HepG2 (cell line): ENCODE data around the gene B3GNT8. TPM values are rescaled to one million over a fixed set of nuclear protein-coding genes. Genes with fewer than 3 reads are reported as not detected.

Experiments
- BCL6 ChIP-seq: IDR thresholded peaks from 2 replicates; pipeline ENCODE4 v1.6.1; 2016; ENCODE audit warnings: missing genetic modification reagents, missing compliant biosample characterization
- CCAR2 ChIP-seq: fragments of 200-400 bp; formaldehyde crosslinking; optimal IDR thresholded peaks from 2 replicates; pipeline ENCODE3; 2018; ENCODE audit warnings: low read depth, mild to moderate bottlenecking, low read length, moderate library complexity
- DNMT3B ChIP-seq: conservative IDR thresholded peaks from 2 replicates; pipeline ENCODE4 v1.6.1; 2016; ENCODE audit warnings: missing biosample characterization, control low read depth
- DPF2 ChIP-seq: sonication (generic); formaldehyde crosslinking; IDR thresholded peaks from 2 replicates; pipeline ENCODE4 v1.4.0; 2020; ENCODE audit warnings: mild to moderate bottlenecking, low read depth, missing genetic modification reagents, borderline replicate concordance
- EZH2 ChIP-seq: conservative IDR thresholded peaks from 2 replicates; pipeline ENCODE4 v1.6.1; 2012; ENCODE audit warnings: mild to moderate bottlenecking, low read depth, low read length, moderate library complexity
- NFIC ChIP-seq: IDR thresholded peaks from 2 replicates; pipeline ENCODE4 v1.6.1; 2012; ENCODE audit warnings: mild to moderate bottlenecking, low read length, inconsistent platforms
- POLR2A ChIP-seq, 2 experiments: IDR thresholded peaks; 2 replicates each; pipeline ENCODE4 v1.6.1; 2011; ENCODE audit warnings: low read depth in 2 of 2, low read length in 2 of 2, mild to moderate bottlenecking in 1 of 2, moderate library complexity in 1 of 2; ENCODE audit not compliant: insufficient read depth in 1 of 2
- RBFOX2 ChIP-seq: fragments of 200-400 bp; formaldehyde crosslinking; IDR thresholded peaks from 2 replicates; pipeline ENCODE4 v1.6.1; 2017; ENCODE audit warnings: low read depth, mild to moderate bottlenecking, low read length
- SOX5 ChIP-seq: IDR thresholded peaks from 2 replicates; pipeline ENCODE4 v1.6.1; 2016; ENCODE audit warnings: borderline replicate concordance
- SP5 ChIP-seq: IDR thresholded peaks from 2 replicates; pipeline ENCODE4 v1.6.1; 2016; ENCODE audit warnings: low read depth, borderline replicate concordance
- ZNF878 ChIP-seq: sonication (generic); formaldehyde crosslinking; IDR thresholded peaks from 2 replicates; pipeline ENCODE4 v1.8.1; 2023; ENCODE audit warnings: mild to moderate bottlenecking, missing genetic modification reagents, moderate library complexity
- polyA plus RNA-seq, 8 experiments: library from polyadenylated mRNA; depleted of rRNA in 3 of 8; stranded (reverse) in 7 of 8; unstranded in 1 of 8; fragments of >200 nt; fragmentation: Illumina TruSeq in 4 of 8; extraction: Trizol in 4 of 8; gene quantifications; 2 replicates each; pipeline versions ENCODE4 v1.2.1 to v1.2.3, GENCODE V29; 2011 to 2016; ENCODE audit warnings: low read depth in 4 of 8, missing spikeins in 1 of 8, mixed read lengths in 1 of 8; ENCODE audit not compliant: insufficient read depth in 1 of 8
- total RNA-seq, 5 experiments: library from RNA; depleted of rRNA; stranded (reverse); fragments of >200 nt; fragmentation: Illumina TruSeq; extraction: Trizol; gene quantifications; 2 replicates each; pipeline ENCODE4 v1.2.3, GENCODE V29; 2016; ENCODE audit warnings: low read depth in 1 of 5
- TF ChIP-seq, protein P1 (sequence below): sonication (generic); formaldehyde crosslinking; IDR thresholded peaks from 2 replicates; pipeline ENCODE4 v1.5.1; 2020; ENCODE audit warnings: missing genetic modification reagents, mild to moderate bottlenecking, borderline replicate concordance
- TF ChIP-seq, protein P2 (sequence below): IDR thresholded peaks from 2 replicates; pipeline ENCODE4 v1.6.1; 2016
- TF ChIP-seq, protein P3 (sequence below): sonication (generic); formaldehyde crosslinking; IDR thresholded peaks from 2 replicates; pipeline ENCODE4 v1.4.0; 2020; ENCODE audit warnings: mild to moderate bottlenecking, low read depth, missing genetic modification reagents
- TF ChIP-seq, protein P4 (sequence below): sonication (generic); formaldehyde crosslinking; IDR thresholded peaks from 2 replicates; pipeline ENCODE4 v1.8.0; 2022; ENCODE audit warnings: missing genetic modification reagents, mild to moderate bottlenecking, moderate library complexity, borderline replicate concordance
- TF ChIP-seq, protein P5 (sequence below): sonication (generic); formaldehyde crosslinking; conservative IDR thresholded peaks from 2 replicates; pipeline ENCODE4 v1.4.0; 2020; ENCODE audit warnings: missing genetic modification reagents

Gene B3GNT8
- total and polyA plus RNA-seq, 2 of the 13 experiments (the other 11 are each of a cell fraction or from before 2014, with no cell fraction given), result 0.26 to 1.9 TPM

DNA sequence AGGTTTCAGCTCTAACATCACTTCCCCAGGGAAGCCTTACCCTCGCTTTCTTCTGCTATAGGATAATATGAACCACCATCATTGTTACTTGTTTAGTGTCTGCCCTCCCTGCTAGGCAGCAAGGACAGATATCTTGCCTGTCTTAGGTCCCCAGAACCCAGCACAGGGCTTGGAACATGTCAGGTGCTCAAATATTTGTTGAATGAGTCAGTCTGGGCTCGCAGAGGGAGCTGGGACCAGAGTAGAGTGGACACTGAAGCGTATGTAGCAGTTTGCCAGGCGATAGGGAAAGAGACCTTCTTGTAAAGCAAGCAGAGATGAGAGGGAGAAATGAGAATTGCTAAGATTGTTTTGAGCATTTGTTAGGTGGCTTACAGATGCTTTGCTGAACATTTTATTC lies 17.9 kb downstream of the B3GNT8 start (continued):
- no peak for TF ChIP-seq SP5 (CRISPR knock-in tag)
- no peak for TF ChIP-seq DNMT3B
- TF ChIP-seq BCL6 (CRISPR knock-in tag), result 0 out of 2 replicates have a peak, but pooled peaks have one; percentile 8
- TF ChIP-seq, protein P1, sequence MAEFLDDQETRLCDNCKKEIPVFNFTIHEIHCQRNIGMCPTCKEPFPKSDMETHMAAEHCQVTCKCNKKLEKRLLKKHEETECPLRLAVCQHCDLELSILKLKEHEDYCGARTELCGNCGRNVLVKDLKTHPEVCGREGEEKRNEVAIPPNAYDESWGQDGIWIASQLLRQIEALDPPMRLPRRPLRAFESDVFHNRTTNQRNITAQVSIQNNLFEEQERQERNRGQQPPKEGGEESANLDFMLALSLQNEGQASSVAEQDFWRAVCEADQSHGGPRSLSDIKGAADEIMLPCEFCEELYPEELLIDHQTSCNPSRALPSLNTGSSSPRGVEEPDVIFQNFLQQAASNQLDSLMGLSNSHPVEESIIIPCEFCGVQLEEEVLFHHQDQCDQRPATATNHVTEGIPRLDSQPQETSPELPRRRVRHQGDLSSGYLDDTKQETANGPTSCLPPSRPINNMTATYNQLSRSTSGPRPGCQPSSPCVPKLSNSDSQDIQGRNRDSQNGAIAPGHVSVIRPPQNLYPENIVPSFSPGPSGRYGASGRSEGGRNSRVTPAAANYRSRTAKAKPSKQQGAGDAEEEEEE (CRISPR knock-in tag), result no peak
- TF ChIP-seq CCAR2, result no peak
- no peak for TF ChIP-seq EZH2
- TF ChIP-seq, protein P2, sequence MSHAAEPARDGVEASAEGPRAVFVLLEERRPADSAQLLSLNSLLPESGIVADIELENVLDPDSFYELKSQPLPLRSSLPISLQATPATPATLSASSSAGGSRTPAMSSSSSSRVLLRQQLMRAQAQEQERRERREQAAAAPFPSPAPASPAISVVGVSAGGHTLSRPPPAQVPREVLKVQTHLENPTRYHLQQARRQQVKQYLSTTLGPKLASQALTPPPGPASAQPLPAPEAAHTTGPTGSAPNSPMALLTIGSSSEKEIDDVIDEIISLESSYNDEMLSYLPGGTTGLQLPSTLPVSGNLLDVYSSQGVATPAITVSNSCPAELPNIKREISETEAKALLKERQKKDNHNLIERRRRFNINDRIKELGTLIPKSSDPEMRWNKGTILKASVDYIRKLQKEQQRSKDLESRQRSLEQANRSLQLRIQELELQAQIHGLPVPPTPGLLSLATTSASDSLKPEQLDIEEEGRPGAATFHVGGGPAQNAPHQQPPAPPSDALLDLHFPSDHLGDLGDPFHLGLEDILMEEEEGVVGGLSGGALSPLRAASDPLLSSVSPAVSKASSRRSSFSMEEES (CRISPR knock-in tag), result peak; percentile 84
- TF ChIP-seq RBFOX2, result no peak
- no peak for TF ChIP-seq NFIC
- TF ChIP-seq ZNF878 (CRISPR knock-in tag), result 0 out of 2 replicates have a peak, but pooled peaks have one; percentile 41
- peak in 1 of 2 experiments; percentile 46; a peak in 2 of 4 replicates for TF ChIP-seq POLR2A (IDR thresholded peaks at IDR 0.05; ENCODE audit: insufficient read depth in 1 of 2, low read depth in 2 of 2, low read length in 2 of 2)
- TF ChIP-seq, protein P3, sequence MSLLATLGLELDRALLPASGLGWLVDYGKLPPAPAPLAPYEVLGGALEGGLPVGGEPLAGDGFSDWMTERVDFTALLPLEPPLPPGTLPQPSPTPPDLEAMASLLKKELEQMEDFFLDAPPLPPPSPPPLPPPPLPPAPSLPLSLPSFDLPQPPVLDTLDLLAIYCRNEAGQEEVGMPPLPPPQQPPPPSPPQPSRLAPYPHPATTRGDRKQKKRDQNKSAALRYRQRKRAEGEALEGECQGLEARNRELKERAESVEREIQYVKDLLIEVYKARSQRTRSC (CRISPR knock-in tag), result no peak
- no peak for TF ChIP-seq SOX5
- TF ChIP-seq, protein P4, sequence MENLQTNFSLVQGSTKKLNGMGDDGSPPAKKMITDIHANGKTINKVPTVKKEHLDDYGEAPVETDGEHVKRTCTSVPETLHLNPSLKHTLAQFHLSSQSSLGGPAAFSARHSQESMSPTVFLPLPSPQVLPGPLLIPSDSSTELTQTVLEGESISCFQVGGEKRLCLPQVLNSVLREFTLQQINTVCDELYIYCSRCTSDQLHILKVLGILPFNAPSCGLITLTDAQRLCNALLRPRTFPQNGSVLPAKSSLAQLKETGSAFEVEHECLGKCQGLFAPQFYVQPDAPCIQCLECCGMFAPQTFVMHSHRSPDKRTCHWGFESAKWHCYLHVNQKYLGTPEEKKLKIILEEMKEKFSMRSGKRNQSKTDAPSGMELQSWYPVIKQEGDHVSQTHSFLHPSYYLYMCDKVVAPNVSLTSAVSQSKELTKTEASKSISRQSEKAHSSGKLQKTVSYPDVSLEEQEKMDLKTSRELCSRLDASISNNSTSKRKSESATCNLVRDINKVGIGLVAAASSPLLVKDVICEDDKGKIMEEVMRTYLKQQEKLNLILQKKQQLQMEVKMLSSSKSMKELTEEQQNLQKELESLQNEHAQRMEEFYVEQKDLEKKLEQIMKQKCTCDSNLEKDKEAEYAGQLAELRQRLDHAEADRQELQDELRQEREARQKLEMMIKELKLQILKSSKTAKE (CRISPR knock-in tag), result no peak
- TF ChIP-seq, protein P5, sequence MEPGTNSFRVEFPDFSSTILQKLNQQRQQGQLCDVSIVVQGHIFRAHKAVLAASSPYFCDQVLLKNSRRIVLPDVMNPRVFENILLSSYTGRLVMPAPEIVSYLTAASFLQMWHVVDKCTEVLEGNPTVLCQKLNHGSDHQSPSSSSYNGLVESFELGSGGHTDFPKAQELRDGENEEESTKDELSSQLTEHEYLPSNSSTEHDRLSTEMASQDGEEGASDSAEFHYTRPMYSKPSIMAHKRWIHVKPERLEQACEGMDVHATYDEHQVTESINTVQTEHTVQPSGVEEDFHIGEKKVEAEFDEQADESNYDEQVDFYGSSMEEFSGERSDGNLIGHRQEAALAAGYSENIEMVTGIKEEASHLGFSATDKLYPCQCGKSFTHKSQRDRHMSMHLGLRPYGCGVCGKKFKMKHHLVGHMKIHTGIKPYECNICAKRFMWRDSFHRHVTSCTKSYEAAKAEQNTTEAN, result no peak
- peak; percentile 55; the same call in 1 of the 2 replicates for TF ChIP-seq DPF2 (CRISPR knock-in tag)
